NOMO-1 (cell line): ENCODE data around the gene ZNF497.
A peak's percentile ranks its signal among the peaks of the same experiment; 100 is the strongest.
"Not testable (repeated sequence)": the region's sequence is repeated elsewhere in the genome, so short reads cannot be mapped to it uniquely, and the experiment has no call there.

Experiments
- DNase-seq, 2 experiments: peaks; one replicate each; lab custom pipeline; 2025; ENCODE audit not compliant: unreplicated experiment in 2 of 2; lab: John Stamatoyannopoulos, UW

The ZNF497 gene

GRCh38 chr19:58350001-58350861 lies 12.3 kb downstream of the ZNF497 start:
- DNase-seq: no peak

- no peak for DNase-seq
Measured at GRCh38 chr19:58349590-58349989, 13.0 kb downstream of the ZNF497 start.

GRCh38 chr19:58348080-58348479 lies 14.5 kb downstream of the ZNF497 start:
- DNase-seq: not testable (repeated sequence)

DNA sequence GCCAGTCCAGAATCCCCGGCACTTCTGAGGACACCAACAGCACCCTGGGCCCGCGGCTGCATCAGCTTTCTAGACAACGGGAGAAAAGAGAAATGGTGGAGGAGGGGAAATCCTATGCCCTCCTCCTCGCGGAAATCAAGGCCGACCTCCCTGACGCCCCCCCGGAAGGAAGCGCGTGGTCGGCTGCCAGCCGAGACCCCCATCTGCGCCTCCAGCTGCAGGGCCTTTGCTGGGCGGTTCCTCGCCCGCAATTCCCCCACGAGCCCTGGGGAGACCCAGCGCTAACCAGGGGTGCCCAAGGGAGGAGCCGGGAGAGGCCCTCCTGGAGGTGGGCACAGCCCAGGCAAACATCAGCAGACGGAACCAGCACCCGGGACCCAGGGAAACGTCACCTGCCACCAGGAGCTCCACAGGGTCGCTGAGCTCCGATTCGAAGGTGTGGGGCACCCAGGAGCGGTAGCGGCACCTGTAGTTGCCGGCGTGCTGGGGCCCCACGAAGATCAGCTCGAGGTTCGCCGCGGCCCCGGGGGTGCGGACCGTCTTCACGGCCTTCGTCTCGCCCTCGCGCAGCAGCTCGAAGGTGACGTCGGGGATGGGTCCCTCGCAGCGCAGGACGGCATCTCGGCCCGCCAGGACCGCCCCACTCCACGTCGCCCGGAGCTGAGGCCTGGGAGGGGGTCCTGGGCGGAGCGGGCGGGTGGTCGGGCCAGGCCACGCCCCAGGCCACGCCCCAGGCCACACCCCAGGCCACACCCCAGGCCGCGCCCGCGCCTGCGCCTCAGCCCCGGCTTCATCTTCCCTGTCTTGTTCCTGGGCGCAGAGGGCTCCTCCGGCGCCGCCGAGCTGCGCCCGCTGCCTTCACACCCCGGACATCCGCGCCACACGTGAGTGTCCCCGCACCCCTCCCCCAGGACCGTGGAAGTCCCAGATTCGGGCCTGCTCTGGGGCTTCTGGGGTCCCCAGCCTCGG lies 15.3 kb downstream of the ZNF497 start:
- DNase-seq: peak; percentile 76 to 80

DNA sequence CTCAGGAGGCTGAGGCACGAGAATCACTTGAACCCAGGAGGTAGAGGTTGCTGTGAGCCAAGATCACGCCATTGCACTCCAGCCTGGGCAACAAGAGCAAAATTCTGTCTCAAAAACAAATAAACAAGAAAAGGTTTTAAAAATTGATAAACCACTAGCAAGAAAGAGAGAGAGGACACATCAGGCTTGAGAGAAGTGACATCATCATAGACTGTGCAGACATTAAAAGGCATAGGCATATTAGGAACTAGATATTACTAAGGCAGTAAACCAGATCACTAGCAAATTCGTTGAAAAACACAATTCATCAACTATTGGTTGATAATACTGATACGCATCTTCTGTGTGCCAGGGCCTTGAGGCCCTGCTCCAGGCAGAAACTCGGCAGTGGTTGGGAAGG lies 17.0 kb downstream of the ZNF497 start:
- no peak for DNase-seq

GRCh38 chr19:58338825-58339558 lies 23.6 kb downstream of the ZNF497 start:
- no peak for DNase-seq

DNA sequence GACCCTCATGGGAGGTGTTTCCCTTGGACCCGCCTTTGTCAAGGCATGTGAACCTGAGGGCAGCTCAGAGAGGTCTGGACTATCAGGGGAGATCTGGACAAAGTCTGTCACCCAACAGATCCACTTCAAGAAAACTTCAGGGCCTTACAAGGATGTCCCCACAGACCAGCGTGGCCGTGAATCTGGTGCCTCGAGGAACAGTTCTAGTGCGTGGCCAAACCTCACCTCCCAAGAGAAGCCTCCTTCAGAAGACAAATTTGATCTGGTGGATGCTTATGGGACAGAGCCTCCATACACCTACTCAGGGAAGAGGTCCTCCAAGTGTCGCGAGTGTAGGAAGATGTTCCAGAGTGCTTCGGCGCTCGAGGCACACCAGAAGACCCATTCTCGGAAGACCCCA lies 24.2 kb downstream of the ZNF497 start:
- DNase-seq: no peak

GRCh38 chr19:58336820-58337219 lies 25.7 kb downstream of the ZNF497 start:
- no peak for DNase-seq

DNA sequence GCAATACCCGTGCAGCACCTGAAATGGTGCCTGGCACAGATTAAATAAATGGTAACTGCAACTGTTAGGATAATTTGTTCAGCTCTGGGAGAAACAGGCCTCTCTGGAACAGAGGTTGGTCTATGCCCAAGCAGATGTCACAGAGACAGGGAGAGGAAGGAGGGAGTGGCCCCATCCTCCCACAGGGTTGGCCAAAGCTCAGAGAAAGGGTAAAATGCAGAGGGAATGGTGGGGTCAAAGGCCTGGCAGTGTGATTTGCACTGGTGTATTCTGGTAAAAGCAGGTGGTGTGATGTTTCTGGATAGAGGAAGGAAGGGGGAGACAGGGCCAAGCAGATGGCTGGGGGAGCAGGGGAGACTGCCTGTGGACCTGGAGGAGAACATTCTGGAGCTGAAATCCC lies 26.3 kb downstream of the ZNF497 start:
- DNase-seq: no peak

DNA sequence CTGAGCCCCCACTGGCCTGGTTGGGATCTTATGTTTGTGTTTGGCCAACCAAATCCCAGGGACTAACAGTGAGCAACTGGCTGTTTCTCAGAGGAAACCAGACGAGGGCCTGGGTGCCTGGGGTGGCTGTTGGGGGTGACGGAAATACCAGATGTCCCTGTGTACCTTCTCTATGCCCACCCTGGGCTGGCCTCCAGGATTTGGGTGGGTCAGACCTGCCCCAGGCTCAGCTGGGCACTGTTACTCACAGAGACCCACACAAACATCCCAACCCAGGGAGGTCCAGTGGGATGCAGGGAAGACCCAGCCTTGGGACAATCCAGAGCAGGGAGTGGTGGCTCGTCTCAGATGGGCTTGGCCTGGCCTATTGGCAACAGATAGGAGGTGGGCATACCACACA lies 26.9 kb downstream of the ZNF497 start:
- DNase-seq: no peak

DNA sequence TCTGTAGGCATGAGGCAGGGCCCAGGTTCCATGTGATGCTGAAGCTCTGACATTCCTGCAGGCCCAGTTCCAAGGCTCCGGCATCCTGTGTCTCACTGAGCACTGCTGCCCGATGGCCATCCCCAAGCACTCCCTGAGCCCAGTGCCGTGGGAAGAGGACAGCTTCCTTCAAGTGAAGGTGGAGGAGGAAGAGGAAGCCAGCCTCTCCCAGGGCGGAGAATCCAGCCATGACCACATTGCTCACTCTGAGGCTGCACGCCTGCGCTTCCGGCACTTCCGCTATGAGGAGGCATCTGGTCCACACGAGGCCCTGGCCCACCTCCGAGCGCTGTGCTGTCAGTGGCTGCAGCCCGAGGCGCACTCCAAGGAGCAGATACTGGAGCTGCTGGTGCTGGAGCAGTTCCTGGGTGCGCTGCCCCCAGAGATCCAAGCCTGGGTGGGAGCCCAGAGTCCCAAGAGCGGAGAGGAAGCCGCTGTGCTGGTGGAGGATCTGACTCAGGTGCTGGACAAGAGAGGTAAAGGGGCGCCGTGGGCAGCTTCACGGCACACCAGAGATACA lies 27.8 kb downstream of the ZNF497 start:
- DNase-seq: no peak

- DNase-seq: no peak
Measured at GRCh38 chr19:58332697-58333096, 29.9 kb downstream of the ZNF497 start.

DNA sequence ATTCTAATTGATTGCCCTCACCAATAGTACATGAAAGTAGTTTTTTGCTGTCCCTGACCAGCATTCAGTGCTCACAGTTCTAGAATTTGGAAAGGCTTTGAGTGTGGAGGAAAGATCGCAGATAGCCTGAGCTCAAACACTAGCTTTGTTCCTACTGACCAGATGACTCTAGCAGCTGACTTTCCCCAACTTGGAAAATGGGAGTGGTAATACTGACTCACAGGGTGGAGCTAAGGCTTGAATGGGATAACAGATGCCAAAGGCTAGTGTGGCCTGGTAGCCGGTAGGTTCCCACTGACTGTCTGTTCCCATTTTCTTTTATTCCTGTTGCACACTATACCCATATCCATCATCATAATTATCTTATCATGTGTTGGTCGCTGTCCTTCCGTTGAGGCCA lies 32.1 kb downstream of the ZNF497 start:
- no peak for DNase-seq

GRCh38 chr19:58328999-58329398 lies 33.6 kb downstream of the ZNF497 start:
- peak in 1 of 2 experiments; percentile 18 for DNase-seq

- DNase-seq: peak; percentile 93 to 94
Measured at GRCh38 chr19:58326914-58327726, 35.4 kb downstream of the ZNF497 start, which contains the start of gene ZSCAN22. Gene ZSCAN22 (plus strand): TSS chr19:58326994. CDS start chr19:58334803, 7,809 bp downstream.

DNA sequence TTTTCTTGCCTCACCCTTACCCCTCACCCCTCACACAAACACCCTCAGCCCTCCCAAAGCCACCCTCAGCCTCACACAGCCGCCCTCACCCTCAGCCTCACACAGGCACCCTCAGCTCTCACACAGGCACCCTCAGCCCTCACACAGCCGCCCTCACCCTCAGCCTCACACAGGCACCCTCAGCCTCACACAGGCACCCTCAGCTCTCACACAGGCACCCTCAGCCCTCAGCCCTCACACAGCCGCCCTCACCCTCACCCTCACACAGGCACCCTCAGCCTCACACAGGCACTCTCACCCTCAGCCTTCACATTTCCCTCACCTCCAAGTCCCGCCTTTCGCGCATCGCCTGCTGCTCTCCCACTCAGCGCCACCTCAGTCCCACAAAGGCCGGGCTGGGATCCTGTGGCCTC lies 36.0 kb downstream of the ZNF497 start:
- DNase-seq: no peak

- DNase-seq: no peak
Measured at GRCh38 chr19:58325311-58326022, 37.1 kb downstream of the ZNF497 start.

DNA sequence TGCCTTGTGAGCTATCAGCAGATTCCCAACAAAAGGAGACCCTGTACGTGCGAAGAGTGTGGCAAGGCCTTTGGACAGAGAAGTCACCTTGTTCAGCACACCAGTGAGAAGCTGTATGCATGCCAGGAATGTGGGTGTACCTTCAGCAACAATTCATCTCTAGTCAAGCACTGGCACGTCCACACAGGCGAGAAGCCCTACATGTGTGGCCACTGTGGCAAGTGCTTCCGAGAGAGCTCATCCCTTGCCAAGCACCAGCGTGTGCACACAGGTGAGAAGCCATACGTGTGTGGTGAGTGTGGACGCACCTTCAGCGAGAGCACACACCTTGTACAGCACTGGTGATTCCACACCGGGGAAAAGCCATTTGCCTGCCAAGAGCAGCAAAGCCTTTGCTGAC lies 43.3 kb downstream of the ZNF497 start:
- DNase-seq: no peak

DNA sequence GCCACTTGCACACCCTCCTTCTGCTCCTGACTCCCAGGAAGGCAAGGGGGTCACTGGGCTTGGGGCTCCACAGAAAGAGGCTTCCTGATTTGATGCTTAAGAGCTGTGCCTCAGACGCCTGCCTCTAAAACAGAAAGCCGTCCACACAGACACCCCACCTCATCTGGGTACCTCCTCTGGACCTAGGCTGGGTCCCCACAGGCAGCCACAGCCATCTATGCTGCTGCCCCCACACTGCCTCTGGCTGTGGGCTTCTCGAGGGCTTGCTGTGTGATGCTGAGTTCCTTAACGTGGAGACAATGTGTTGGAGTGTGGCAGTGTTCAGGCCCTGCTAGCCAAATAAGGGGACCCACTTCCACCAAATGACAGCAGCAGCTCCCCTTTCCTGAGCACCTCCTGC lies 44.3 kb downstream of the ZNF497 start:
- no peak for DNase-seq
